ENCODE results near the gene CAPN1. TPM values are rescaled to one million over a fixed set of nuclear protein-coding genes. Genes with fewer than 3 reads are reported as not detected.
A peak's percentile ranks its signal among the peaks of the same experiment; 100 is the strongest.

Gene CAPN1
- total RNA-seq, 1 donor from 2014 or later, result 74.6 TPM

DNA sequence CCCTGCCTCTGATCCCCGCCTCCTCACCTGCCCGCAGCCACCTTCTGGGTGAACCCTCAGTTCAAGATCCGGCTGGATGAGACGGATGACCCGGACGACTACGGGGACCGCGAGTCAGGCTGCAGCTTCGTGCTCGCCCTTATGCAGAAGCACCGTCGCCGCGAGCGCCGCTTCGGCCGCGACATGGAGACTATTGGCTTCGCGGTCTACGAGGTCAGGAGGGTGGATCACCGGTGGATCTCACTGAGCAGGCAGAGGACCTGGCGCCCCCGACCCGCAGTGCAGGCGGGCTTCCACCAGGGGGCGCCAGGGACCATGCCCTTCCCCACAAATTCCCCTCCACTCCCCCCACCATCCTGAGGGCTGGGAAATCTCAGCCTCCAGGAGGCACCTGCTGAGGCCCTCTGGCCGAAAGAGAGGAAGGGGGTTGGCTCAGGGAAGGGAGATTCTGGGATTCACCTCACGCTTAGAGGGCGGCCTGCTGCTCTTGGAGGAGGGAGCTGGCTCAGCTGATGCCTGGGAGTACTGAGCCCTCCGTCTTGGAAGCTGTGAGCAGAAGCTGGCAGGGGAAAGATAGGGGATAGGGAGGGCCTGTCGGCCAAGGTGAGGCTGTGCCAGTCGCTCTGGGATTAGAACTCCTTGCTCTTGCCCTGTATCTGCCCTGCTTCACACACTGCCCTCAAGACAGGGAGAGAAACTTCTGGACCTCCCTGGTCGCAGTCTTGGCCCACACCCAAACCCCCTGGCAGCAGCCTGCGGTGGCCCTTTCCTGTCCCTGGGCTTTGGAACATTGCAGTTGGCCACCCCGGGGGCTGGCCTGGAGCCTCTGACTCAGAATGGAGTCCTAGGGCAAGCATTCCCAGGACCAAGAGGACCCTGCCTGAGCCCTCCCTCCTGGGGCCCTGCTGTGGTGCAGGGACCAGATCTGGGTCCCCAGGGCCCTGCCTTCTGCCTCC, 23.2 kb downstream of the CAPN1 start:
- no peaks in the 10 kb centered on the region for H3K9me3 ChIP-seq (replicated peaks)
- intact Hi-C loops (cut with micrococcal nuclease), result no loop called here
- H3K4me3 ChIP-seq, result no peak overlapping the region
- peaks cover 69% of the 10 kb centered on the region for H3K36me3 ChIP-seq
- TF ChIP-seq, protein P1, sequence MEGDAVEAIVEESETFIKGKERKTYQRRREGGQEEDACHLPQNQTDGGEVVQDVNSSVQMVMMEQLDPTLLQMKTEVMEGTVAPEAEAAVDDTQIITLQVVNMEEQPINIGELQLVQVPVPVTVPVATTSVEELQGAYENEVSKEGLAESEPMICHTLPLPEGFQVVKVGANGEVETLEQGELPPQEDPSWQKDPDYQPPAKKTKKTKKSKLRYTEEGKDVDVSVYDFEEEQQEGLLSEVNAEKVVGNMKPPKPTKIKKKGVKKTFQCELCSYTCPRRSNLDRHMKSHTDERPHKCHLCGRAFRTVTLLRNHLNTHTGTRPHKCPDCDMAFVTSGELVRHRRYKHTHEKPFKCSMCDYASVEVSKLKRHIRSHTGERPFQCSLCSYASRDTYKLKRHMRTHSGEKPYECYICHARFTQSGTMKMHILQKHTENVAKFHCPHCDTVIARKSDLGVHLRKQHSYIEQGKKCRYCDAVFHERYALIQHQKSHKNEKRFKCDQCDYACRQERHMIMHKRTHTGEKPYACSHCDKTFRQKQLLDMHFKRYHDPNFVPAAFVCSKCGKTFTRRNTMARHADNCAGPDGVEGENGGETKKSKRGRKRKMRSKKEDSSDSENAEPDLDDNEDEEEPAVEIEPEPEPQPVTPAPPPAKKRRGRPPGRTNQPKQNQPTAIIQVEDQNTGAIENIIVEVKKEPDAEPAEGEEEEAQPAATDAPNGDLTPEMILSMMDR (IDR thresholded peaks at IDR 0.05; ENCODE audit: borderline replicate concordance), result peak; percentile 83
- no peaks in the 10 kb centered on the region for H3K4me1 ChIP-seq
- no peaks in the 10 kb centered on the region for H3K27me3 ChIP-seq (ENCODE audit: low read depth)
- no peak overlapping the region for H3K27ac ChIP-seq (replicated peaks)
- DNase-seq, result no peak

- Histone ChIP-seq H3K27ac (replicated peaks) (no peak overlapping the region), H3K4me1 (peaks cover 2% of the 10 kb centered on the region), H3K36me3 (peaks cover 69% of the 10 kb centered on the region), H3K27me3 (ENCODE audit: low read depth) (no peaks in the 10 kb centered on the region), H3K4me3 (no peak overlapping the region), H3K9me3 (replicated peaks) (no peaks in the 10 kb centered on the region)
- DNase-seq, result no peak
- intact Hi-C loops (cut with micrococcal nuclease), result no loop called here
- TF ChIP-seq, protein P1 (IDR thresholded peaks at IDR 0.05; ENCODE audit: borderline replicate concordance), result no peak
Measured at GRCh38 chr11:65205602-65205967, 23.9 kb downstream of the CAPN1 start.

GRCh38 chr11:65206441-65206841, 24.7 kb downstream of the CAPN1 start:
- intact Hi-C loops (cut with micrococcal nuclease), result no loop called here

DNA sequence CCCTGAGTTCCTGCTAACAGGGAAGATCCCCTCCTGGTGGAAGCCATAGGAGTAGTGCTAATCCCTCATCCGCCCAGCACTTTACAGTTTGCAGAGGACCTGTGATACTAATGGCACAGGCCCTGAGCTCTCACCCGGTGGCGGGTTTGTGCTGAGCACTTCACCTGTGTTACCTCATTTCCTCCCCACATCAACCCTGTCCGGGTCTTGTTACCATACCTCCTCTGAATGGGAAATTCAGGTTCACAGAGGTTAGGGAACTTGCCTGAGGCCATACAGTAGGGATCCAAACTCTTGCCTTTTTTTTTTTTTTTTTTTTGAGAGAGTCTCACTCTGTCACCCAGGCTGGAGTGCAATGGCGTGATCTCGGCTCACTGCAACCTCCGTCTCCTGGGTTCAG, 25.2 kb downstream of the CAPN1 start:
- intact Hi-C loops (cut with micrococcal nuclease), result no loop called here
- H3K27me3 ChIP-seq (ENCODE audit: low read depth), result no peaks in the 10 kb centered on the region
- TF ChIP-seq, protein P1 (IDR thresholded peaks at IDR 0.05; ENCODE audit: borderline replicate concordance), result no peak
- H3K36me3 ChIP-seq, result peaks cover 77% of the 10 kb centered on the region
- no peak for DNase-seq
- H3K27ac ChIP-seq (replicated peaks), result no peak overlapping the region
- no peaks in the 10 kb centered on the region for H3K9me3 ChIP-seq (replicated peaks)
- peaks cover 6% of the 10 kb centered on the region for H3K4me1 ChIP-seq
- H3K4me3 ChIP-seq, result no peak overlapping the region

More at GRCh38 chr11:65206441-65206841, 24.7 kb downstream of the CAPN1 start:
- no peak overlapping the region for H3K4me3 ChIP-seq
- DNase-seq, result no peak
- no peak overlapping the region for H3K27ac ChIP-seq (replicated peaks)
- H3K9me3 ChIP-seq (replicated peaks), result no peaks in the 10 kb centered on the region
- H3K36me3 ChIP-seq, result peaks cover 72% of the 10 kb centered on the region
- peaks cover 6% of the 10 kb centered on the region for H3K4me1 ChIP-seq
- no peaks in the 10 kb centered on the region for H3K27me3 ChIP-seq (ENCODE audit: low read depth)
- TF ChIP-seq, protein P1 (IDR thresholded peaks at IDR 0.05; ENCODE audit: borderline replicate concordance), result no peak

DNA sequence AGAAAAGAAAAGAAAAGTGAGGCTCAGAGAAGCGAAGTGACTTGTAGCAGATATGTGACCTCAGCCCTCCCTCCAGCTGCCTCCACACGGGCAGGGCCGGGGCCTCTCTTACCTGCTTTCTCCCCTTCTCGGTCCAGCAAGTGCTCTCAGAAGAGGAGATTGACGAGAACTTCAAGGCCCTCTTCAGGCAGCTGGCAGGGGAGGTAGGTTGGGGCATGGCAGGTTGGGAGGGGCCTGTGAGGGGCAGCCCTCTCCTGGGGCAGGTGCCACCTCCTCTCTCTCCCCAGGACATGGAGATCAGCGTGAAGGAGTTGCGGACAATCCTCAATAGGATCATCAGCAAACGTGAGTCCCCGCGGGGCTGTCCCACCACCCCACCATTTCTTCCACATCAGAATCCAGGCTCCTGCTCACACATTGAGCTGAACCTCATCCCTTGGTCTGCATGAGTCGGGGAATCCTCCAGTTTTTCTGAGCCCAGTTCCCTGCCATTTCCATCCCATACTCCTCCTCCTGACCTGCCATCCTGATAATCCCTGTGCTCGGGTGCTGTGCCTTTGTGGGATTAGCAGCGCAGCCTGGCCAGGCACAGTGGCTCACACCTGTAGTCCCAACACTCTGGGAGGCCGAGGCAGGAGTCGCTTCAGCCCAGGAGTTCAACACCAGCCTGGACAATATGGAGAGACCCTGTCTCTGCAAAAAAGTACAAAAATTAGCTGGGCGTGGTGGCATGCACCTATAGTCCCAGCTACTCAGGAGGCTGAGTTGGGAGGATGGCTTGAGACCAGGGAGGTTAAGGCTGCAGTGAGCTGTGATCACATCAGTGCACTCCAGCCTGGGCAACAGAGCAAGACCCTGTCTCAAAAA, 26.4 kb downstream of the CAPN1 start:
- TF ChIP-seq, protein P1 (IDR thresholded peaks at IDR 0.05; ENCODE audit: borderline replicate concordance), result no peak

More for the DNA sequence above, 26.4 kb downstream of the CAPN1 start:
- Histone ChIP-seq H3K4me3 (no peak overlapping the region), H3K36me3 (peaks cover 79% of the 10 kb centered on the region), H3K27me3 (ENCODE audit: low read depth) (no peaks in the 10 kb centered on the region), H3K9me3 (replicated peaks) (no peaks in the 10 kb centered on the region), H3K4me1 (peaks cover 6% of the 10 kb centered on the region), H3K27ac (replicated peaks) (no peak overlapping the region)
- intact Hi-C loops (cut with micrococcal nuclease), result no loop called here
- DNase-seq, result no peak

Data from left ventricle myocardium inferior (tissue), 1 donor.